Vagina (tissue), 2 donors: ENCODE measurements around the gene SNAPC3.

Experiments
- POLR2A ChIP-seq, 2 donors: fragments of 450-650 bp; IDR thresholded peaks; one replicate each; pipeline ENCODE4 v1.6.1; 2017; ENCODE audit warnings: antibody characterized with exemption in 2 of 2, mild to moderate bottlenecking in 2 of 2, moderate library complexity in 2 of 2
- TF ChIP-seq, protein P1 (sequence below), 3 experiments: fragments of 450-650 bp in 2 of 3; fragments of 200-600 bp in 1 of 3; sonication (generic) in 1 of 3; IDR thresholded peaks; one replicate each; pipeline ENCODE4 v1.5.1; 2017 to 2019; ENCODE audit warnings: antibody characterized with exemption in 3 of 3, mild to moderate bottlenecking in 2 of 3, moderate library complexity in 2 of 3

DNA sequence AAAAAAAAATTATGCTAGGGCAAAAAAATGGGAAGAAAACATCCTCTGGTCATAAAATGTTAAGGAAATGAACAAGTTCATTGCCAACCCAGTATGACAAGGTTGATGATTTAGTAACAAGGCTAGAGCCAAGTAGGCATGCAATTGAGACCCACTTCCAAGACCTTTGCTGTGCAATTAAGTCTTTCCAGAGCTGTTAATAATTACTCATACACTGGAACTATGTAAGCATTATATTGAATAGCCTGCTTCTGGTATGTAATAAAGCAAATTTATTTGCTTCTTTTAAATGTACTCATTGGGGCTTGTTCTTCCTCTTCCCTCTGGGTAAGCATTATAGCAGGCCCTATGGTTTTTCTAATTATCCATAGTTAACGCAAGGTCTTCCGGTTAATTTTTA, 32.5 kb upstream of the SNAPC3 start:
- TF ChIP-seq, protein P1, sequence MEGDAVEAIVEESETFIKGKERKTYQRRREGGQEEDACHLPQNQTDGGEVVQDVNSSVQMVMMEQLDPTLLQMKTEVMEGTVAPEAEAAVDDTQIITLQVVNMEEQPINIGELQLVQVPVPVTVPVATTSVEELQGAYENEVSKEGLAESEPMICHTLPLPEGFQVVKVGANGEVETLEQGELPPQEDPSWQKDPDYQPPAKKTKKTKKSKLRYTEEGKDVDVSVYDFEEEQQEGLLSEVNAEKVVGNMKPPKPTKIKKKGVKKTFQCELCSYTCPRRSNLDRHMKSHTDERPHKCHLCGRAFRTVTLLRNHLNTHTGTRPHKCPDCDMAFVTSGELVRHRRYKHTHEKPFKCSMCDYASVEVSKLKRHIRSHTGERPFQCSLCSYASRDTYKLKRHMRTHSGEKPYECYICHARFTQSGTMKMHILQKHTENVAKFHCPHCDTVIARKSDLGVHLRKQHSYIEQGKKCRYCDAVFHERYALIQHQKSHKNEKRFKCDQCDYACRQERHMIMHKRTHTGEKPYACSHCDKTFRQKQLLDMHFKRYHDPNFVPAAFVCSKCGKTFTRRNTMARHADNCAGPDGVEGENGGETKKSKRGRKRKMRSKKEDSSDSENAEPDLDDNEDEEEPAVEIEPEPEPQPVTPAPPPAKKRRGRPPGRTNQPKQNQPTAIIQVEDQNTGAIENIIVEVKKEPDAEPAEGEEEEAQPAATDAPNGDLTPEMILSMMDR (IDR thresholded peaks at IDR 0.05) = no peak
- TF ChIP-seq POLR2A (IDR thresholded peaks at IDR 0.05) = no peak
